ENCODE measurements around the gene CXCL14.
"Not testable (repeated sequence)": the region's sequence is repeated elsewhere in the genome, so short reads cannot be mapped to it uniquely, and the experiment has no call there.

The CXCL14 gene

GRCh38 chr5:135534609-135535419 lies 44.0 kb downstream of the CXCL14 start:
- TF ChIP-seq POU2F2 (IDR thresholded peaks at IDR 0.05; ENCODE audit: low read depth, low read length) (no peak), PAX5 (IDR thresholded peaks at IDR 0.05; ENCODE audit: insufficient read depth, low read length, severe bottlenecking) (no peak), SPI1 (IDR thresholded peaks at IDR 0.05; ENCODE audit: low read depth, low read length) (no peak), POLR2A (IDR thresholded peaks at IDR 0.05; ENCODE audit: low read depth, low read length) (no peak), POLR2AphosphoS5 (IDR thresholded peaks at IDR 0.05; ENCODE audit: low read depth, low read length) (no peak), TAF1 (IDR thresholded peaks at IDR 0.05; ENCODE audit: low read depth, low read length) (no peak)
- FAIRE-seq = no peak
- DNase-seq (ENCODE audit: insufficient read length, low spot score) = no peak

DNA sequence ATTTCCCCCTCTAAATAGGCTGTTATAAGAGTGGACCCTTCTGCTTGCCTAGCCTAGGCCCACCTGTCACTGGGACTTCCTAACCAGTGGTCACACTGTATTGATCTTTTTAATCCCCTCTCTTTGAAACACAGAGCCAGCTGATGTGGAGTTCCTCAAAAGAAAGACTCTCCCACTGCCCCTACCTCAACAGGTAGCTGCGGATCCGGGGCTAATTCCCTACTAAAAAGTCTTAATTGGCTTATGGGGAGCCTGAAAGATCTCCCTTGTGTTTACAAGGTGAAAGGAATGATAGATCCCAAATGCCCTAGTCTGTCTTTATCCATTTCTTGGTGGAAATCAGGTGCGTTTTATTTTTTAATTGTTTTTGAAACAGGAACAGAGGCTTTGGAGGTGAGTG lies 45.0 kb downstream of the CXCL14 start:
- no peak for DNase-seq (ENCODE audit: insufficient read length, low spot score)
- no peak for TF ChIP-seq TAF1 (IDR thresholded peaks at IDR 0.05; ENCODE audit: low read depth, low read length)
- TF ChIP-seq POLR2A (IDR thresholded peaks at IDR 0.05; ENCODE audit: low read depth, low read length) = no peak
- TF ChIP-seq POU2F2 (IDR thresholded peaks at IDR 0.05; ENCODE audit: low read depth, low read length) = no peak
- TF ChIP-seq SPI1 (IDR thresholded peaks at IDR 0.05; ENCODE audit: low read depth, low read length) = no peak
- no peak for TF ChIP-seq POLR2AphosphoS5 (IDR thresholded peaks at IDR 0.05; ENCODE audit: low read depth, low read length)
- no peak for TF ChIP-seq PAX5 (IDR thresholded peaks at IDR 0.05; ENCODE audit: insufficient read depth, low read length, severe bottlenecking)
- FAIRE-seq = no peak

DNA sequence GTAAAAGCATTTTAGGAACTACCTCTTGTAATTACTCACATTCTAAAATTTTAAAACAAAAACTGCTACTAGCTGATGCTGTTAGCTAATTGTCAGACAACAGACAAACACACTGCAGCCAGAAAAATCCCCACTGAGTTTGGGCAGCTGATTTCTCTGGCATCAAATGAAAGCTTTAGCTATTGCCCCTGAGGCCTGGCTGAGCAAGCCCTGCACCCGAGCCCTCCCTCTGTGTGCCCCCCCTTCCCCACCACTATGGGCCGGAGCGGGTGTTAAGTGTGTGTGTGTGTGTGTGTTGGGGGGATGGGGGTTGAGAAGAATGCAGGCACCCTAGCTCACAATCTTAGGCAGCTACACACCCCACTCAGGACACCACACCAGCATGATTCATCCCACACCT lies 45.5 kb downstream of the CXCL14 start:
- TF ChIP-seq POU2F2 (IDR thresholded peaks at IDR 0.05; ENCODE audit: low read depth, low read length) = no peak
- TF ChIP-seq SPI1 (IDR thresholded peaks at IDR 0.05; ENCODE audit: low read depth, low read length) = no peak
- no peak for TF ChIP-seq TAF1 (IDR thresholded peaks at IDR 0.05; ENCODE audit: low read depth, low read length)
- TF ChIP-seq PAX5 (IDR thresholded peaks at IDR 0.05; ENCODE audit: insufficient read depth, low read length, severe bottlenecking) = no peak
- no peak for TF ChIP-seq POLR2A (IDR thresholded peaks at IDR 0.05; ENCODE audit: low read depth, low read length)
- TF ChIP-seq POLR2AphosphoS5 (IDR thresholded peaks at IDR 0.05; ENCODE audit: low read depth, low read length) = no peak
- no peak for DNase-seq (ENCODE audit: insufficient read length, low spot score)
- FAIRE-seq = no peak

DNA sequence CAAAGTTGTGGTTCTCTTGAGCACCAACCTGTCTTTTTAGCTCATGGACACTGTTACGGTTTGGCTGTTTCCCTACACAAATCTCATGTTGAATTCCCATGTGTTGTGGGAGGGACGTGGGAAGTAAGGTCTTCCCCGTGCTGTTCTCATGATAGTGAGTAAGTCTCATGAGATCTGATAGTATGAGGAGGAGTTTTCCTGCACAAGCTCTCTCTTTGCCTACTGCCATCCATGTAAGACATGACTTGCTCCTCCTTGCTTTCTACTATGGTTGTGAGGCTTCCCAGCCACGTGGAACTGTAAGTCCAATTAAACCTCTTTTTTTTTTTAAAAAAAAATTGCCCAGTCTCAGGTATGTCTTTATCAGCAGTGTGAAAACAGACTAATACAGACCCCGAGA lies 49.2 kb downstream of the CXCL14 start:
- not testable (repeated sequence) for FAIRE-seq; DNase-seq (ENCODE audit: insufficient read length, low spot score)

DNA sequence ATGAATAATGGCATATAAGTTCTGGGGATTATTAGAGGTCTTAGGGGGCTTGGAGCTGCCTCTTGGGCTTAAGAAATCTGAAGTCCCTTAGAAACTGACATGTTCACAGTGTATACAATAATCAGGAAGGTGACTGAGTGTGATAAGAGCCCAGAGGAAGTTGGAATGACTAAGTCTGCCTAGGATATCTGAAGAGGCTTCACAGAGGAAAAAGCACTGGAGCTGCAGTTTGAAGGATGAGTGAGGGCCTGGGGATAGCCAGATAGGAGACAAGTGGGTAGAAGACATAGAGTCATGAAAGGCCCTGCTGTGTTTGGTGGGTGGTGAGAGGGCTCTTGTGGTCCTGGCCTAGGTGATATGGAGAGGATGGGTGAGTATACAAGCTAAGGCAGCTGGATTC lies 51.9 kb downstream of the CXCL14 start:
- FAIRE-seq = no peak
- TF ChIP-seq POU2F2 (IDR thresholded peaks at IDR 0.05; ENCODE audit: low read depth, low read length) (no peak), POLR2A (IDR thresholded peaks at IDR 0.05; ENCODE audit: low read depth, low read length) (no peak)
- DNase-seq (ENCODE audit: insufficient read length, low spot score) = no peak

- no peak for DNase-seq (ENCODE audit: insufficient read length, low spot score)
- FAIRE-seq = no peak
- TF ChIP-seq TAF1 (IDR thresholded peaks at IDR 0.05; ENCODE audit: low read depth, low read length) (no peak), POU2F2 (IDR thresholded peaks at IDR 0.05; ENCODE audit: low read depth, low read length) (no peak), PAX5 (IDR thresholded peaks at IDR 0.05; ENCODE audit: insufficient read depth, low read length, severe bottlenecking) (no peak)
Observed at GRCh38 chr5:135521964-135522363, 56.8 kb downstream of the CXCL14 start.

Measured in GM12891 (cell line).